ENCODE measurements around the gene KIF4A. TPM values are rescaled to one million over a fixed set of nuclear protein-coding genes. Genes with fewer than 3 reads are reported as not detected.
A peak's percentile ranks its signal among the peaks of the same experiment; 100 is the strongest.
"Not testable (repeated sequence)": the region's sequence is repeated elsewhere in the genome, so short reads cannot be mapped to it uniquely, and the experiment has no call there.

Gene KIF4A, protein sequence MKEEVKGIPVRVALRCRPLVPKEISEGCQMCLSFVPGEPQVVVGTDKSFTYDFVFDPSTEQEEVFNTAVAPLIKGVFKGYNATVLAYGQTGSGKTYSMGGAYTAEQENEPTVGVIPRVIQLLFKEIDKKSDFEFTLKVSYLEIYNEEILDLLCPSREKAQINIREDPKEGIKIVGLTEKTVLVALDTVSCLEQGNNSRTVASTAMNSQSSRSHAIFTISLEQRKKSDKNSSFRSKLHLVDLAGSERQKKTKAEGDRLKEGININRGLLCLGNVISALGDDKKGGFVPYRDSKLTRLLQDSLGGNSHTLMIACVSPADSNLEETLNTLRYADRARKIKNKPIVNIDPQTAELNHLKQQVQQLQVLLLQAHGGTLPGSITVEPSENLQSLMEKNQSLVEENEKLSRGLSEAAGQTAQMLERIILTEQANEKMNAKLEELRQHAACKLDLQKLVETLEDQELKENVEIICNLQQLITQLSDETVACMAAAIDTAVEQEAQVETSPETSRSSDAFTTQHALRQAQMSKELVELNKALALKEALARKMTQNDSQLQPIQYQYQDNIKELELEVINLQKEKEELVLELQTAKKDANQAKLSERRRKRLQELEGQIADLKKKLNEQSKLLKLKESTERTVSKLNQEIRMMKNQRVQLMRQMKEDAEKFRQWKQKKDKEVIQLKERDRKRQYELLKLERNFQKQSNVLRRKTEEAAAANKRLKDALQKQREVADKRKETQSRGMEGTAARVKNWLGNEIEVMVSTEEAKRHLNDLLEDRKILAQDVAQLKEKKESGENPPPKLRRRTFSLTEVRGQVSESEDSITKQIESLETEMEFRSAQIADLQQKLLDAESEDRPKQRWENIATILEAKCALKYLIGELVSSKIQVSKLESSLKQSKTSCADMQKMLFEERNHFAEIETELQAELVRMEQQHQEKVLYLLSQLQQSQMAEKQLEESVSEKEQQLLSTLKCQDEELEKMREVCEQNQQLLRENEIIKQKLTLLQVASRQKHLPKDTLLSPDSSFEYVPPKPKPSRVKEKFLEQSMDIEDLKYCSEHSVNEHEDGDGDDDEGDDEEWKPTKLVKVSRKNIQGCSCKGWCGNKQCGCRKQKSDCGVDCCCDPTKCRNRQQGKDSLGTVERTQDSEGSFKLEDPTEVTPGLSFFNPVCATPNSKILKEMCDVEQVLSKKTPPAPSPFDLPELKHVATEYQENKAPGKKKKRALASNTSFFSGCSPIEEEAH
- 1 to 10 TPM in 3 of 4 donors, not detected in 1; 1.3 to 4.4 (median 1.4) TPM for total RNA-seq

DNA sequence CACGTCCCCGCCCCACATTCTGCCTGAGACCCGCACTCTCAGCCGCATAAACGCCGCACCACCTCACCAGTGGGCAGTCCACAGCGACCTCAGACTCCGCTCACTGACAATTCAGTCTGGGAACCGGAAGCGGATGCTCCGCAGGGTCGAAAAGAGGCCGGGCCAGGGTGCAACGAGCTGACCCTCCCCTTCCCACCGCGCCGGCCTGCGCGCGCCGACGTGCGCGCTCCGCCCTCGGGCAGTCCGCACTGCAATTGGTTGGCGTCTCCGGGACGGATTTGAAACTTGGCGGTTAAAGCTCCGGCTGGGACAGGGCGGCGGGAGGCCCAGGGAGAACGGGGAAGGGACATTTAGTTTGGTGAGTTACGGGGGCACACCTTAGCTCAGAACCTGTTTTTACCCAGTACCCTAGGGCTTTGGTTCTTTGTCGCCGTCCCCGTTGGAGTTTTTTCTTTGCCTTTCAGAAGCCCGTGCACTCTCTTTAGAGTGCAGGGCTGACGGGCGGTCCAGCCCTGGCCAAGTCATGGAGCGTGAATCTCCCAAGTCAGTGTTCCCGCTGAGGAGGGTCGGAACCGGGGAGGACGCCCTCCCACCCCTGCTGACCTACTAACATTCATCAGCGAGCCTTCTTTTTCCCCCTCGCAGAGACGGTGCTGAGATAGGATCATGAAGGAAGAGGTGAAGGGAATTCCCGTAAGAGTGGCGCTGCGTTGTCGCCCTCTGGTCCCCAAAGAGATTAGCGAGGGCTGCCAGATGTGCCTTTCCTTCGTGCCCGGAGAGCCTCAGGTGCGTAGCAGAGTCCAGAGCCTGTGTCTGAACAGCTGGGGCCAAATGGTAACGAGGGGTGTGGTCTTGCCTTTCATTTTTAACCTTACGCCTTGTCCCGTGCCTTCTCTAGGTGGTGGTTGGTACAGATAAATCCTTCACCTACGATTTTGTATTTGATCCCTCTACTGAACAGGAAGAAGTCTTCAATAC is at the start of gene KIF4A, which contains the start of gene PDZD11:
Gene KIF4A, plus strand, starts transcription at position 312 of the 978 bp plus-strand sequence. Its CDS starts 355 bp downstream, at position 667.
Gene PDZD11, minus strand, starts transcription at position 135 of the 978 bp plus-strand sequence. CDS start 586 bp downstream, outside the sequence.
- in situ Hi-C loops (cut with MboI; ENCODE audit: low pct_ligation_motif_present in 1 of 4, low pct_unique_long_range_greater_than_20kb in 1 of 4, low sequenced_read_pairs in 3 of 4) (loop anchor here in 1 of 4 donors (25.0 kb wide), 1 partner anchor 103 kb away; the partner anchor contains the start of gene DGAT2L6), intact Hi-C loops (cut with DNase I; ENCODE audit: low total_unique reads) (no loop called here)
- Histone ChIP-seq H3K27me3 (no peaks in the 10 kb centered on the region), H3K36me3 (no peaks in the 10 kb centered on the region), H3K4me3 (peak within 1 kb of the TSS; percentile 14 to 67 (median 49)), H3K9me3 (no peaks in the 10 kb centered on the region), H3K4me1 (peaks cover 0 to 13% (median 0%) of the 10 kb centered on the region in 4 donors), H3K27ac (peak within 1 kb of the TSS; percentile 47 to 85 (median 77))
- WGBS, 2 donors (ENCODE audit: low coverage in 1 of 2), result 46% methylated on average over 60 of the region's 62 CpGs; no CpG with 5 or more reads in 1 of the 2 donors
- peak; percentile 86 for DNase-seq
- TF ChIP-seq POLR2A (IDR thresholded peaks at IDR 0.05), result peak; percentile 41
- TF ChIP-seq, protein P1, sequence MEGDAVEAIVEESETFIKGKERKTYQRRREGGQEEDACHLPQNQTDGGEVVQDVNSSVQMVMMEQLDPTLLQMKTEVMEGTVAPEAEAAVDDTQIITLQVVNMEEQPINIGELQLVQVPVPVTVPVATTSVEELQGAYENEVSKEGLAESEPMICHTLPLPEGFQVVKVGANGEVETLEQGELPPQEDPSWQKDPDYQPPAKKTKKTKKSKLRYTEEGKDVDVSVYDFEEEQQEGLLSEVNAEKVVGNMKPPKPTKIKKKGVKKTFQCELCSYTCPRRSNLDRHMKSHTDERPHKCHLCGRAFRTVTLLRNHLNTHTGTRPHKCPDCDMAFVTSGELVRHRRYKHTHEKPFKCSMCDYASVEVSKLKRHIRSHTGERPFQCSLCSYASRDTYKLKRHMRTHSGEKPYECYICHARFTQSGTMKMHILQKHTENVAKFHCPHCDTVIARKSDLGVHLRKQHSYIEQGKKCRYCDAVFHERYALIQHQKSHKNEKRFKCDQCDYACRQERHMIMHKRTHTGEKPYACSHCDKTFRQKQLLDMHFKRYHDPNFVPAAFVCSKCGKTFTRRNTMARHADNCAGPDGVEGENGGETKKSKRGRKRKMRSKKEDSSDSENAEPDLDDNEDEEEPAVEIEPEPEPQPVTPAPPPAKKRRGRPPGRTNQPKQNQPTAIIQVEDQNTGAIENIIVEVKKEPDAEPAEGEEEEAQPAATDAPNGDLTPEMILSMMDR (IDR thresholded peaks at IDR 0.05), result no peak
- peak; percentile 19 to 56 (median 53) for TF ChIP-seq POLR2AphosphoS5 (IDR thresholded peaks at IDR 0.05)
- no peak for TF ChIP-seq EP300 (IDR thresholded peaks at IDR 0.05; ENCODE audit: low read depth)

DNA sequence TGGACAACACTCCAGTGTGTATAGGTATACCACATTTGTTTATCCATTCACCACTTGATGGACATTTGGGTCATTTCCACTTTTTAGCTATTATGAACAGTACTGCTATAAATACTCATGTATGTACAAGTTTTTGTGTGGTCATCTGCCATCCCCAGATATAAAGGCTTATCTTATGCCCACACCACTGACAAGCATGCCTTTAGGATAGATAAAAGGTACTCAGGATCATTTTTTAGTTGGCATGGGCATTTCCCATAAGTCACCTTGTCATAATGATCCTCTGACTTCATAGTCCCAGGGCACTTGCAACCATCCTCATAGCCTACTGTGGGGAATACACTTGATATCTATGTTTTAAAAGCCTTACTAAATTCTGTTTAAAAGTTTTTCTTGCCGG is 49.2 kb upstream of the KIF4A start:
- WGBS, 2 donors (ENCODE audit: low coverage in 1 of 2), result 89% methylated on average over 1 of the region's 1 CpG; no CpG with 5 or more reads in 1 of the 2 donors
- no peak overlapping the region for H3K4me3 ChIP-seq
- in situ Hi-C loops (cut with MboI; ENCODE audit: low pct_ligation_motif_present in 1 of 4, low pct_unique_long_range_greater_than_20kb in 1 of 4, low sequenced_read_pairs in 3 of 4), result no loop called here
- DNase-seq, result no peak
- no peaks in the 10 kb centered on the region for H3K36me3 ChIP-seq
- H3K27ac ChIP-seq, result no peak overlapping the region
- TF ChIP-seq EP300 (IDR thresholded peaks at IDR 0.05; ENCODE audit: low read depth), result no peak
- no peak for TF ChIP-seq POLR2A (IDR thresholded peaks at IDR 0.05)
- TF ChIP-seq, protein P1 (IDR thresholded peaks at IDR 0.05), result no peak
- no peak for TF ChIP-seq POLR2AphosphoS5 (IDR thresholded peaks at IDR 0.05)
- no peaks in the 10 kb centered on the region for H3K4me1 ChIP-seq
- H3K27me3 ChIP-seq, result no peaks in the 10 kb centered on the region
- H3K9me3 ChIP-seq, result no peaks in the 10 kb centered on the region
- intact Hi-C loops (cut with DNase I; ENCODE audit: low total_unique reads), result no loop called here

DNA sequence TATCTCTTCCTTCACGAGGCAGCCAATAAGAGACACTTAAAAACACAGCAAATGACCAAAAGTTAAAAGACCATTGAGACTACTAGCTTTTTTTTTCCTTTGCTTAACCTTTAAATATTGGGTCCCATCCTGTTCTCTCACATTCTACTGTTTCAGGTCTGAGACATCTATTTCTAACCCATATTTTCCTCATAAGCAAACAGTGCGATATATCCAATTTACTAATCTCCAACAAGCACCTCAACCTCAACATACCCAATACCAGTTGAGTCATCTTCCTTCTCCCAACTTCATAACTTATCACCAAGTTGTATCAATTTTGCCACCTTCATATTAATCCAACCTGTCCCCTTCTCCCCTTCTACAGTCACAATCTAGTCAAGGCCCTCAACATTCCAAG is 48.4 kb upstream of the KIF4A start:
- TF ChIP-seq POLR2A (IDR thresholded peaks at IDR 0.05), result no peak
- TF ChIP-seq POLR2AphosphoS5 (IDR thresholded peaks at IDR 0.05), result no peak
- TF ChIP-seq, protein P1 (IDR thresholded peaks at IDR 0.05), result no peak
- no peak for TF ChIP-seq EP300 (IDR thresholded peaks at IDR 0.05; ENCODE audit: low read depth)
- Histone ChIP-seq H3K4me1 (no peaks in the 10 kb centered on the region), H3K27me3 (no peaks in the 10 kb centered on the region), H3K36me3 (no peaks in the 10 kb centered on the region), H3K9me3 (no peaks in the 10 kb centered on the region), H3K27ac (no peak overlapping the region), H3K4me3 (no peak overlapping the region)
- no peak for DNase-seq
- 71 to 72% methylated on average over 2 of the region's 2 CpGs for WGBS, 2 donors (ENCODE audit: low coverage in 1 of 2)
- intact Hi-C loops (cut with DNase I; ENCODE audit: low total_unique reads) (no loop called here), in situ Hi-C loops (cut with MboI; ENCODE audit: low pct_ligation_motif_present in 1 of 4, low pct_unique_long_range_greater_than_20kb in 1 of 4, low sequenced_read_pairs in 3 of 4) (no loop called here)

DNA sequence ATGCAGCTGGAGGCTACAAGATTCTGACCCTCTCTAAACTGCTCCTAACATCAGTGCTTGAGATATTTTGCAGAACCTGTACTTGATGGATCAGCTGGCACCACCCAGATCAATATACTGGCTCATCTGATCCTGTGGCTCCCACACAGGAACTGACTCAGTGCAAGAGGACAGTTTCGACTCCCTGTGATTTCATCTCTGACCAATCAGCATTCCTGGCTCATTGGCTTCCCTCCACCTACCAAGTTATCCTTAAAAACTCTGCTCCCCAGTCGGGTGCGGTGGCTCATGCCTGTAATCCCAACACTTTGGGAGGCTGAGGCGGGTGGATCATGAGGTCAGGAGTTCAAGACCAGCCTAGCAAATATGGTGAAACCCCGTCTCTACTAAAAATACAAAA is 46.3 kb upstream of the KIF4A start:
- in situ Hi-C loops (cut with MboI; ENCODE audit: low pct_ligation_motif_present in 1 of 4, low pct_unique_long_range_greater_than_20kb in 1 of 4, low sequenced_read_pairs in 3 of 4); H3K9me3 ChIP-seq; H3K36me3 ChIP-seq; H3K27me3 ChIP-seq; intact Hi-C loops (cut with DNase I; ENCODE audit: low total_unique reads); H3K4me1 ChIP-seq; H3K27ac ChIP-seq; H3K4me3 ChIP-seq; DNase-seq: not testable (repeated sequence)
- WGBS, 2 donors (ENCODE audit: low coverage in 1 of 2), result 85% methylated on average over 5 of the region's 5 CpGs; no CpG with 5 or more reads in 1 of the 2 donors
